ENCODE results near the gene EXPH5.

DNA sequence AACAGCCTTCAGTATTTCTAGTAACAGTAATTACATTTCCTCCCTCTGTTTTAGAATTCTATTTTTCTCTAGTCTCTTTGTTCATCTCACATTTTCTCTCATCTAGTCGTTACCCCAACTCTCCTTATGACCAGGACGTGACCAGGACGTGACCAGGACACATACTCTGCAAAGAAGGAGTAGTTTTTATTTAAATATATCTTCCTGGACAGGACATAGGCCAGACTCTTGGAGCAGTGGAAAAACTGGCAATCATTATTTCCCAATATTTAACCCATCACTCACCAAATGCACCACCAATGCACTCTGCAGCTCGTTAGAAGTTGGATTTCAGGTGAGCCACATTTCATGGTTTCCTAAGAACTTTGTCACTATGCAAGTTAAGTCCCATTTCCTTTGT lies 55.1 kb downstream of the EXPH5 start:
- TF ChIP-seq, protein P1, sequence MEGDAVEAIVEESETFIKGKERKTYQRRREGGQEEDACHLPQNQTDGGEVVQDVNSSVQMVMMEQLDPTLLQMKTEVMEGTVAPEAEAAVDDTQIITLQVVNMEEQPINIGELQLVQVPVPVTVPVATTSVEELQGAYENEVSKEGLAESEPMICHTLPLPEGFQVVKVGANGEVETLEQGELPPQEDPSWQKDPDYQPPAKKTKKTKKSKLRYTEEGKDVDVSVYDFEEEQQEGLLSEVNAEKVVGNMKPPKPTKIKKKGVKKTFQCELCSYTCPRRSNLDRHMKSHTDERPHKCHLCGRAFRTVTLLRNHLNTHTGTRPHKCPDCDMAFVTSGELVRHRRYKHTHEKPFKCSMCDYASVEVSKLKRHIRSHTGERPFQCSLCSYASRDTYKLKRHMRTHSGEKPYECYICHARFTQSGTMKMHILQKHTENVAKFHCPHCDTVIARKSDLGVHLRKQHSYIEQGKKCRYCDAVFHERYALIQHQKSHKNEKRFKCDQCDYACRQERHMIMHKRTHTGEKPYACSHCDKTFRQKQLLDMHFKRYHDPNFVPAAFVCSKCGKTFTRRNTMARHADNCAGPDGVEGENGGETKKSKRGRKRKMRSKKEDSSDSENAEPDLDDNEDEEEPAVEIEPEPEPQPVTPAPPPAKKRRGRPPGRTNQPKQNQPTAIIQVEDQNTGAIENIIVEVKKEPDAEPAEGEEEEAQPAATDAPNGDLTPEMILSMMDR (optimal IDR thresholded peaks at IDR 0.05 in 1 of 3, IDR thresholded peaks at IDR 0.05 in 1 of 3, conservative IDR thresholded peaks at IDR 0.05 in 1 of 3; ENCODE audit: extremely low read depth in 1 of 3, insufficient read depth in 2 of 3, low read length in 3 of 3) = no peak
- TF ChIP-seq EZH2 (IDR thresholded peaks at IDR 0.05; ENCODE audit: low read length) = no peak

All from keratinocyte (primary cell).